ENCODE results near the gene PLEKHA6.

PLEKHA6 gene

DNA sequence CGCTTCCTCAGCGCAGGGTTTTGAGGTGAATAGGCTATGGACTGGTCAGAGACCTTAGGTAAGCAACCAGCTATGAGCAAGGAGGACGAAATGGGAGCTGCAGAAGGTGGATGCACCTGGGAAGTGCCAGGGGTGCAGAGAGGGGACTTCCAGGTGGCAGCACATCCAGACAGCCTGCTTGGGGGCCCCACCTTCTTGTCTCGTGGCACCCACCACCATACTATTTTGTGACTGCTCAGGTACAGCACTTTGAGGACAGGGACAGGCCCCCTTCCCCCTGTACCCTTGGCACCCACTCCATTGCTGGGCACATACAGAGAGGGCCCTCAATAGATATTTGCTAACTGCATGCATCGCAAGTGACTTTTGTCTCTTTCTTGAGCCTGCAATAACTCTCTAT, 162.7 kb downstream of the PLEKHA6 start:
- Histone ChIP-seq H3K4me2 (no peak overlapping the region), H3K36me3 (ENCODE audit: insufficient read depth) (no peaks in the 10 kb centered on the region), H3K9ac (no peak overlapping the region), H2AFZ (ENCODE audit: low read depth) (no peak overlapping the region), H3K4me3 (IDR thresholded peaks at IDR 0.05; ENCODE audit: insufficient read depth, low read depth, low read length) (no peak overlapping the region), H3K4me1 (ENCODE audit: low read depth, poor library complexity, severe bottlenecking) (no peaks in the 10 kb centered on the region), H3K79me2 (ENCODE audit: insufficient read depth, low read depth) (no peaks in the 10 kb centered on the region), H3K27ac (no peak overlapping the region), H3K27me3 (ENCODE audit: insufficient read depth, low read depth) (peaks cover 4% of the 10 kb centered on the region; the same call in 1 of the 2 replicates), H4K20me1 (ENCODE audit: insufficient read depth) (no peaks in the 10 kb centered on the region; the same call in 1 of the 2 replicates)
- TF ChIP-seq, protein P1, sequence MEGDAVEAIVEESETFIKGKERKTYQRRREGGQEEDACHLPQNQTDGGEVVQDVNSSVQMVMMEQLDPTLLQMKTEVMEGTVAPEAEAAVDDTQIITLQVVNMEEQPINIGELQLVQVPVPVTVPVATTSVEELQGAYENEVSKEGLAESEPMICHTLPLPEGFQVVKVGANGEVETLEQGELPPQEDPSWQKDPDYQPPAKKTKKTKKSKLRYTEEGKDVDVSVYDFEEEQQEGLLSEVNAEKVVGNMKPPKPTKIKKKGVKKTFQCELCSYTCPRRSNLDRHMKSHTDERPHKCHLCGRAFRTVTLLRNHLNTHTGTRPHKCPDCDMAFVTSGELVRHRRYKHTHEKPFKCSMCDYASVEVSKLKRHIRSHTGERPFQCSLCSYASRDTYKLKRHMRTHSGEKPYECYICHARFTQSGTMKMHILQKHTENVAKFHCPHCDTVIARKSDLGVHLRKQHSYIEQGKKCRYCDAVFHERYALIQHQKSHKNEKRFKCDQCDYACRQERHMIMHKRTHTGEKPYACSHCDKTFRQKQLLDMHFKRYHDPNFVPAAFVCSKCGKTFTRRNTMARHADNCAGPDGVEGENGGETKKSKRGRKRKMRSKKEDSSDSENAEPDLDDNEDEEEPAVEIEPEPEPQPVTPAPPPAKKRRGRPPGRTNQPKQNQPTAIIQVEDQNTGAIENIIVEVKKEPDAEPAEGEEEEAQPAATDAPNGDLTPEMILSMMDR (conservative IDR thresholded peaks at IDR 0.05; ENCODE audit: low read depth, low read length): no peak

DNA sequence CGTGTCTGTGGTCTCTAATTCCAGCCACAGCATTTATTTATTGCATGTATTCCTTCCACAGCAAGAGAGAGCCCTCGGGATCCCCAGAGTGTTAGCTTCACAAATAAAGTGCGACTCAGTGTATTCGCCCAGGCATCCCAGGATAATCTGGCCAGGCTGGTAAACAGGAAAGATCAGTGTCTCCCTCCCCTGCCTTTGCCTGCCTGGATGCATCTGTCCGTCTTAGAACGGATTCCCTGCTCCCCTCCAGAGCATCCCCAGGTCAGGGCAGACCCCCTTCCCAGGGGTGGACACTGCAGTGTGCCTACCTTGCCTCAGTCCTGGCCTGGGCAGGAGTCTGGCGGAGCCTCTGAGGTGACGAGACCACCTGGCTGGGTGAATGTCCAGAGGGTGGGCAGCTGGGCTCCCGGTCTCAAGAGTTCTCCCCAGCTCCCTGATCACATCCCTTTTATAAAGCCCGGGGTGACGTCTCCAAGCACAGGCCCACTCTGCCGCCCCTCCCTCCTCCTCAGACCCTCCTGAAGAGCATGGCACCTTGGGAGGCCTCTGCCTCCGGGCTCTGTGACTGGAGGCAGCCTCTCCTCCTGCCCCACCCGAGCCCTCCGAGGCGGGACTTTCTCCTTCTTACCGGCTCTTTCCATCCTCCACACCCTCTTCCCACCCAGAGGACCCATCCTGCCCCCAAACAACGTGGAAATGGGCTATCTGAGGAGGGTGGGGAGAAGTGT, 163.5 kb downstream of the PLEKHA6 start, which contains the start of gene KISS1:
Gene KISS1, minus strand, starts transcription at position 424 of the 728 bp plus-strand sequence. CDS start 3,615 bp downstream, outside the sequence.
- no peak within 1 kb of the TSS for H3K9ac ChIP-seq
- no peak within 1 kb of the TSS for H3K4me3 ChIP-seq (IDR thresholded peaks at IDR 0.05; ENCODE audit: insufficient read depth, low read depth, low read length)
- H3K36me3 ChIP-seq (ENCODE audit: insufficient read depth): no peaks in the 10 kb centered on the region
- no peaks in the 10 kb centered on the region; the same call in 1 of the 2 replicates for H4K20me1 ChIP-seq (ENCODE audit: insufficient read depth)
- H2AFZ ChIP-seq (ENCODE audit: low read depth): no peak within 1 kb of the TSS
- H3K4me1 ChIP-seq (ENCODE audit: low read depth, poor library complexity, severe bottlenecking): no peaks in the 10 kb centered on the region
- TF ChIP-seq, protein P1 (conservative IDR thresholded peaks at IDR 0.05; ENCODE audit: low read depth, low read length): no peak
- no peak within 1 kb of the TSS for H3K27ac ChIP-seq
- peaks cover 4% of the 10 kb centered on the region; the same call in 1 of the 2 replicates for H3K27me3 ChIP-seq (ENCODE audit: insufficient read depth, low read depth)
- no peaks in the 10 kb centered on the region for H3K79me2 ChIP-seq (ENCODE audit: insufficient read depth, low read depth)
- H3K4me2 ChIP-seq: no peak within 1 kb of the TSS

GRCh38 chr1:204194771-204195170, 165.0 kb downstream of the PLEKHA6 start:
- Histone ChIP-seq H3K4me1 (ENCODE audit: low read depth, poor library complexity, severe bottlenecking) (no peaks in the 10 kb centered on the region), H3K27me3 (ENCODE audit: insufficient read depth, low read depth) (peaks cover 9% of the 10 kb centered on the region; the same call in 1 of the 2 replicates), H3K4me3 (IDR thresholded peaks at IDR 0.05; ENCODE audit: insufficient read depth, low read depth, low read length) (no peak overlapping the region), H3K36me3 (ENCODE audit: insufficient read depth) (no peaks in the 10 kb centered on the region), H4K20me1 (ENCODE audit: insufficient read depth) (no peaks in the 10 kb centered on the region; the same call in 1 of the 2 replicates), H2AFZ (ENCODE audit: low read depth) (no peak overlapping the region), H3K9ac (no peak overlapping the region), H3K4me2 (no peak overlapping the region), H3K27ac (no peak overlapping the region), H3K79me2 (ENCODE audit: insufficient read depth, low read depth) (no peaks in the 10 kb centered on the region)
- TF ChIP-seq, protein P1 (conservative IDR thresholded peaks at IDR 0.05; ENCODE audit: low read depth, low read length): no peak

GRCh38 chr1:204194080-204194479, 165.6 kb downstream of the PLEKHA6 start:
- Histone ChIP-seq H3K79me2 (ENCODE audit: insufficient read depth, low read depth) (no peaks in the 10 kb centered on the region), H3K27ac (no peak overlapping the region), H3K4me2 (no peak overlapping the region), H3K9ac (no peak overlapping the region), H3K4me1 (ENCODE audit: low read depth, poor library complexity, severe bottlenecking) (no peaks in the 10 kb centered on the region), H3K4me3 (IDR thresholded peaks at IDR 0.05; ENCODE audit: insufficient read depth, low read depth, low read length) (no peak overlapping the region), H4K20me1 (ENCODE audit: insufficient read depth) (no peaks in the 10 kb centered on the region; the same call in 1 of the 2 replicates), H3K27me3 (ENCODE audit: insufficient read depth, low read depth) (peaks cover 12% of the 10 kb centered on the region; the same call in 1 of the 2 replicates), H2AFZ (ENCODE audit: low read depth) (no peak overlapping the region), H3K36me3 (ENCODE audit: insufficient read depth) (no peaks in the 10 kb centered on the region)
- TF ChIP-seq, protein P1 (conservative IDR thresholded peaks at IDR 0.05; ENCODE audit: low read depth, low read length): no peak

All from KMS-11 (cell line).